NCI-H2196 (cell line): Measurements from ENCODE around the gene ZNF782.
"Not testable (repeated sequence)": the region's sequence is repeated elsewhere in the genome, so short reads cannot be mapped to it uniquely, and the experiment has no call there.

ENCODE experiments used
- DNase-seq: peaks from one replicate; lab custom pipeline; 2025; ENCODE audit not compliant: unreplicated experiment; lab: John Stamatoyannopoulos, UW

The ZNF782 gene

GRCh38 chr9:96853781-96854650, at the start of gene ZNF782:
TSS of gene ZNF782 (minus strand) at chr9:96854514. CDS start at chr9:96851961, 2,553 bp downstream.
- peak; percentile 92 for DNase-seq

- DNase-seq = not testable (repeated sequence)
These were observed 45.7 kb upstream of the ZNF782 start for GRCh38 chr9:96900010-96900409.

- no peak for DNase-seq
These were observed 37.8 kb upstream of the ZNF782 start for GRCh38 chr9:96892131-96892530.

GRCh38 chr9:96888591-96888990, 34.3 kb upstream of the ZNF782 start:
- DNase-seq = no peak

- DNase-seq = no peak
These were observed 31.1 kb upstream of the ZNF782 start for GRCh38 chr9:96885424-96885823.

- DNase-seq = no peak
These were observed 30.1 kb upstream of the ZNF782 start for GRCh38 chr9:96884443-96884842.

- DNase-seq = no peak
These were observed 29.6 kb upstream of the ZNF782 start for GRCh38 chr9:96883922-96884321.

- no peak for DNase-seq
These were observed 23.0 kb upstream of the ZNF782 start for GRCh38 chr9:96877269-96877668.

- peak; percentile 86 for DNase-seq
These were observed 21.3 kb upstream of the ZNF782 start for GRCh38 chr9:96875461-96876142.

- DNase-seq = peak; percentile 51
These were observed 20.7 kb upstream of the ZNF782 start for GRCh38 chr9:96874947-96875460.

GRCh38 chr9:96874201-96874785, 20.0 kb upstream of the ZNF782 start:
- DNase-seq = no peak

- no peak for DNase-seq
These were observed 16.9 kb upstream of the ZNF782 start for GRCh38 chr9:96871176-96871575.

- DNase-seq = no peak
These were observed 14.4 kb upstream of the ZNF782 start for GRCh38 chr9:96868709-96869108.

- no peak for DNase-seq
These were observed 12.9 kb upstream of the ZNF782 start for GRCh38 chr9:96867079-96867804.

- not testable (repeated sequence) for DNase-seq
These were observed 10.9 kb upstream of the ZNF782 start for GRCh38 chr9:96865240-96865639.

GRCh38 chr9:96859461-96860198, 5.3 kb upstream of the ZNF782 start:
- no peak for DNase-seq

- no peak for DNase-seq
These were observed 4.4 kb upstream of the ZNF782 start for GRCh38 chr9:96858670-96859069.

- no peak for DNase-seq
These were observed 3.8 kb upstream of the ZNF782 start for GRCh38 chr9:96858018-96858573.

GRCh38 chr9:96856363-96857286, 2.3 kb upstream of the ZNF782 start:
- peak; percentile 71 for DNase-seq
